NCI-H1105 treated with DMSO at 0.1 percent for 48 hours (cell line): Measurements from ENCODE around the gene WDR93.

Experiments used
- DNase-seq: peaks from one replicate; lab custom pipeline; 2025; lab: John Stamatoyannopoulos, UW

The WDR93 gene

GRCh38 chr15:89790206-89790605 is 99.6 kb downstream of the WDR93 start:
- no peak for DNase-seq

- DNase-seq = no peak
Measured at GRCh38 chr15:89790661-89791060, 100.0 kb downstream of the WDR93 start.

- DNase-seq = no peak
Measured at GRCh38 chr15:89792106-89792805, 101.6 kb downstream of the WDR93 start.
